Stimulated activated CD4-positive, alpha-beta T cell treated with anti-CD3 and anti-CD28 coated beads, Interleukin-4, amount 100 ng/mL, for 4 hours (primary cell): ENCODE data around the gene DYNLL2.
"Not testable (repeated sequence)": the region's sequence is repeated elsewhere in the genome, so short reads cannot be mapped to it uniquely, and the experiment has no call there.

Source experiments
- DNase-seq, 2 experiments: peaks; one replicate each; pipeline ENCODE4 v3.0.0-alpha.2; 2020

The DYNLL2 gene

GRCh38 chr17:58073266-58073665 is 10.0 kb upstream of the DYNLL2 start:
- DNase-seq = not testable (repeated sequence)

GRCh38 chr17:58074406-58074805 is 8.8 kb upstream of the DYNLL2 start:
- not testable (repeated sequence) for DNase-seq

- no peak for DNase-seq
Measured at GRCh38 chr17:58079300-58080033, 3.8 kb upstream of the DYNLL2 start.

GRCh38 chr17:58081646-58082340 is 1.4 kb upstream of the DYNLL2 start:
- no peak for DNase-seq

- no peak for DNase-seq
Measured at GRCh38 chr17:58082341-58082869, 814 bp upstream of the DYNLL2 start.

- peak; percentile 62 to 78 for DNase-seq
Measured at GRCh38 chr17:58083491-58084316, 485 bp downstream of the DYNLL2 start.

- peak; percentile 35 to 50 for DNase-seq
Measured at GRCh38 chr17:58084317-58084981, 1.2 kb downstream of the DYNLL2 start.

GRCh38 chr17:58085039-58085715 is 2.0 kb downstream of the DYNLL2 start:
- DNase-seq = no peak

GRCh38 chr17:58086953-58087352 is 3.7 kb downstream of the DYNLL2 start:
- no peak for DNase-seq

- no peak for DNase-seq
Measured at GRCh38 chr17:58088624-58089023, 5.4 kb downstream of the DYNLL2 start.

- DNase-seq = no peak
Measured at GRCh38 chr17:58089111-58089510, 5.9 kb downstream of the DYNLL2 start.

GRCh38 chr17:58091024-58091567 is 7.9 kb downstream of the DYNLL2 start:
- no peak for DNase-seq

GRCh38 chr17:58092101-58092796 is 9.0 kb downstream of the DYNLL2 start:
- DNase-seq = no peak

GRCh38 chr17:58092797-58093385 is 9.7 kb downstream of the DYNLL2 start:
- no peak for DNase-seq

- DNase-seq = no peak
Measured at GRCh38 chr17:58094118-58094517, 10.9 kb downstream of the DYNLL2 start.

GRCh38 chr17:58096892-58097291 is 13.7 kb downstream of the DYNLL2 start:
- DNase-seq = no peak

- no peak for DNase-seq
Measured at GRCh38 chr17:58097384-58098088, 14.3 kb downstream of the DYNLL2 start.

GRCh38 chr17:58100506-58100905 is 17.3 kb downstream of the DYNLL2 start:
- DNase-seq = no peak

- DNase-seq = not testable (repeated sequence)
Measured at GRCh38 chr17:58101898-58102297, 18.7 kb downstream of the DYNLL2 start.

- DNase-seq = no peak
Measured at GRCh38 chr17:58105093-58105492, 21.9 kb downstream of the DYNLL2 start.
